GM18867 (cell line): ENCODE results near the gene MMADHC.
"Not testable (repeated sequence)": the region's sequence is repeated elsewhere in the genome, so short reads cannot be mapped to it uniquely, and the experiment has no call there.

ENCODE experiments used
- ATAC-seq: cut with Tn5 transposase; IDR thresholded peaks from one replicate; pipeline ENCODE4 v1.9.1; 2021; ENCODE audit warnings: mild to moderate bottlenecking, moderate library complexity; ENCODE audit not compliant: unreplicated experiment

MMADHC gene

GRCh38 chr2:149595056-149595963 is 7.7 kb upstream of the MMADHC start:
- ATAC-seq = no peak

GRCh38 chr2:149594411-149594810 is 6.8 kb upstream of the MMADHC start:
- no peak for ATAC-seq

- ATAC-seq = peak; percentile 30
These were observed 444 bp upstream of the MMADHC start for GRCh38 chr2:149587950-149588487.

- ATAC-seq = no peak
These were observed 716 bp downstream of the MMADHC start for GRCh38 chr2:149586898-149587219.

- no peak for ATAC-seq
These were observed 1.5 kb downstream of the MMADHC start for GRCh38 chr2:149586063-149586462.

GRCh38 chr2:149585166-149585885 is 2.2 kb downstream of the MMADHC start:
- no peak for ATAC-seq

- ATAC-seq = no peak
These were observed 7.3 kb downstream of the MMADHC start for GRCh38 chr2:149579972-149580882.

- no peak for ATAC-seq
These were observed 10.3 kb downstream of the MMADHC start for GRCh38 chr2:149577269-149577668.

GRCh38 chr2:149575752-149576151 is 11.8 kb downstream of the MMADHC start:
- no peak for ATAC-seq

- ATAC-seq = no peak
These were observed 12.3 kb downstream of the MMADHC start for GRCh38 chr2:149575277-149575676.

GRCh38 chr2:149573760-149574159 is 13.8 kb downstream of the MMADHC start:
- ATAC-seq = no peak

GRCh38 chr2:149572102-149572953 is 15.2 kb downstream of the MMADHC start:
- ATAC-seq = no peak

- ATAC-seq = no peak
These were observed 19.4 kb downstream of the MMADHC start for GRCh38 chr2:149568138-149568537.

- ATAC-seq = no peak
These were observed 20.9 kb downstream of the MMADHC start for GRCh38 chr2:149566652-149567051.

GRCh38 chr2:149565625-149566024 is 21.9 kb downstream of the MMADHC start:
- not testable (repeated sequence) for ATAC-seq

- no peak for ATAC-seq
These were observed 22.6 kb downstream of the MMADHC start for GRCh38 chr2:149564983-149565382.

- no peak for ATAC-seq
These were observed 23.5 kb downstream of the MMADHC start for GRCh38 chr2:149564097-149564496.

GRCh38 chr2:149562324-149562723 is 25.3 kb downstream of the MMADHC start:
- peak; percentile 88 for ATAC-seq

- no peak for ATAC-seq
These were observed 26.2 kb downstream of the MMADHC start for GRCh38 chr2:149561309-149561926.
